ENCODE data around the gene ZSCAN10. TPM values are rescaled to one million over a fixed set of nuclear protein-coding genes. Genes with fewer than 3 reads are reported as not detected.

The ZSCAN10 gene
- total and polyA plus RNA-seq, 10 donors, result 0.02 to 0.85 (median 0.06) TPM; not detected in 7

DNA sequence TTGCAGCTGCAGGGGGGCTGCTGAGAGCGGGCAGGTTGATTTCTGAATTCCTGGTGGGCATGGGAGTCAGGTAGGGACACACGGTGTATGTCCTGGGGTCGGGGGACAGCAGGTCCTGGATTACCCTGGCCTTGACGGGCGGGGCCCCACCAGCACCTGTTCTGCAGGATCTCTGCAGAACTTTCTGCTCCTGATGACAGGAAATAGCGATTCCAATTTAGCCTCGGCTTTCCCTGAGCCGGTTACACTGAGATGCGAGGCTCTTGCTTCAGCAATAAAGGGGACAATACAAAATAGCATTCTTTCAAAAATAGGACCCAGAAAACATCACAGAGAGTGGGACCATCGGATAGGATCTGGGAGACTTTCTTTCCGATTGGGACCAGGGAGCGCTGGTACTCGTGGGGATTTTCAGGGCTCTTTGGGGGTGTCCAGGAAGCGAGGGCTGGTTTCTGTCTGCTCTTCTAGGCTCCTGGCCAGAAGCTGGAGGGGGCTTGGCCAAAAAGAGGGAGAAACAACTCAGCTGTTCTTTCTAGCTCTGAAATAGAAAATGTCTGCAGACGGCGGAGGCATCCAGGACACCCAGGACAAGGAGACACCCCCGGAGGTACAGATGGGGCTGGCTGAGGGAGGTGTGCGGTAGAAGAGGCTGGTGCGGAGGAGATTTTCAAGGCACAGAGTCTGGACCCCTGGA lies 13.9 kb upstream of the ZSCAN10 start:
- H3K4me1 ChIP-seq, result peaks cover 0 to 33% (median 16%) of the 10 kb centered on the region in 6 donors
- WGBS, 5 donors, result 36 to 58% (median 41%) methylated on average over 19 of the region's 19 CpGs
- intact Hi-C loops (cut with DNase I; ENCODE audit: low total_unique reads), result no loop called here
- H3K27me3 ChIP-seq (replicated peaks in 1 of 7), result peaks cover 0 to 10% (median 0%) of the 10 kb centered on the region in 7 donors
- peak overlapping the region; percentile 43 to 77 (median 53) for H3K4me3 ChIP-seq
- TF ChIP-seq CTCF (IDR thresholded peaks at IDR 0.05 in 8 of 11, conservative IDR thresholded peaks at IDR 0.05 in 3 of 11), result no peak
- no peak for TF ChIP-seq POLR2A (IDR thresholded peaks at IDR 0.05)
- TF ChIP-seq POLR2AphosphoS5 (IDR thresholded peaks at IDR 0.05), result no peak
- peaks cover 0 to 28% (median 0%) of the 10 kb centered on the region in 6 donors for H3K36me3 ChIP-seq
- H3K27ac ChIP-seq, result peak overlapping the region in 7 of 8 donors; percentile 29 to 80 (median 64)
- H3K9me3 ChIP-seq, result no peaks in the 10 kb centered on the region
- DNase-seq, result no peak

GRCh38 chr16:3112058-3112880 lies 13.2 kb upstream of the ZSCAN10 start, which contains the start of gene ZNF205:
Gene ZNF205 (plus strand): TSS chr16:3112586. CDS start chr16:3113431, 845 bp downstream.
- peaks cover 1 to 37% (median 19%) of the 10 kb centered on the region in 6 donors for H3K4me1 ChIP-seq
- H3K36me3 ChIP-seq, result peaks cover 0 to 27% (median 0%) of the 10 kb centered on the region in 6 donors
- H3K27me3 ChIP-seq (replicated peaks in 1 of 7), result peaks cover 0 to 10% (median 0%) of the 10 kb centered on the region in 7 donors
- no peak for TF ChIP-seq CTCF (IDR thresholded peaks at IDR 0.05 in 8 of 11, conservative IDR thresholded peaks at IDR 0.05 in 3 of 11)
- TF ChIP-seq POLR2AphosphoS5 (IDR thresholded peaks at IDR 0.05), result peak; percentile 32 to 61 (median 54)
- TF ChIP-seq POLR2A (IDR thresholded peaks at IDR 0.05), result no peak
- WGBS, 5 donors, result 19 to 32% (median 26%) methylated on average over 19 to 23 of the region's 23 CpGs
- peak within 1 kb of the TSS in 7 of 8 donors; percentile 29 to 80 (median 64) for H3K27ac ChIP-seq
- no peaks in the 10 kb centered on the region for H3K9me3 ChIP-seq
- DNase-seq, result peak; percentile 81
- intact Hi-C loops (cut with DNase I; ENCODE audit: low total_unique reads), result no loop called here
- peak within 1 kb of the TSS; percentile 43 to 77 (median 53) for H3K4me3 ChIP-seq

DNA sequence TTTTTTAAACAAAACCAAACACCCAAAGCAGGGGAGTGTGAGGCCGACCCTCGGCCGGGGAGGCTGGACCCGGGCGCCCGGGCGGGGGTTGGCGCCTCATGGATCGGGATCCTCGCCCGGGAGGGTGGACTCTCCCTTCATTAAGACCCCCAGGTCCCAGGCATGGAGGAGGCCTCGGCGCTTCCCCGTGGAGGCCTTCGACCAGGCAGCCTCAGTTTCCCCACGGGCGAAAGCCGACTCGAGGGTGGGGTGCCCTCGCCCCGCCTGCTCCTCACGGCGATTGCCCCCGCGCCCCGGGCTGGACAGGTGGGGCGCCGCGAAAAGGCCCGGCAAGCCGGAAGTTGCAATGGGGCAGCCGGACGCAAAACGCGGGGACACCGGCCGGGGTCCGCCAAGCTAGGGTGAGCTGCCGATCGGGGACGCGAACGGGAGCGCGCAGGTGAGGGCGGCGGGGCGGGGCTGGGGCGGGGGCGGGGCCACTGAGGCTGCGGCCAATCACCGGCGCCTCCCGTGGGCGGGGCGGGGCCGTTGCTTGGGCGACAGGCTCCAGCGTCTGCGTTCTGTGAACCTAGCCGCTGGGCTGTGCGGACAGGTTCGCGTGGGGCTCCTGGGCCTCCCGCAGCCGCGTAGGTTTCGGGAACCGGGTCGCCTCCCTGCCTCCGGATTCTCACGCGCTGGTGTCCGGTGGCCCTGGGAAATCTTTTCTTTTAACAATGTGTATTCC lies 7.3 kb upstream of the ZSCAN10 start:
- Histone ChIP-seq H3K27me3 (replicated peaks in 1 of 7) (no peaks in the 10 kb centered on the region), H3K4me3 (peak overlapping the region; percentile 49 to 84 (median 62)), H3K4me1 (peaks cover 11 to 48% (median 33%) of the 10 kb centered on the region in 6 donors), H3K36me3 (no peaks in the 10 kb centered on the region), H3K9me3 (no peaks in the 10 kb centered on the region), H3K27ac (peak overlapping the region; percentile 79 to 95 (median 91))
- intact Hi-C loops (cut with DNase I; ENCODE audit: low total_unique reads), result no loop called here
- 1% methylated on average over 35 to 74 of the region's 74 CpGs for WGBS, 5 donors
- peak; percentile 96 for DNase-seq
- TF ChIP-seq POLR2AphosphoS5 (IDR thresholded peaks at IDR 0.05) (peak; percentile 86 to 92 (median 87)), CTCF (IDR thresholded peaks at IDR 0.05 in 8 of 11, conservative IDR thresholded peaks at IDR 0.05 in 3 of 11) (peak in 1 of 11 experiments; percentile 29), POLR2A (IDR thresholded peaks at IDR 0.05) (peak in 1 of 3 donors; percentile 41)

Measured in spleen (tissue), 11 donors.